NCI-H1694 treated with DMSO at 0.1 percent for 48 hours (cell line): Measurements from ENCODE around the gene DACT1.

Experiments
- DNase-seq: peaks from one replicate; lab custom pipeline; 2025; lab: John Stamatoyannopoulos, UW

Gene DACT1

GRCh38 chr14:58666737-58667136, 29.0 kb downstream of the DACT1 start:
- no peak for DNase-seq

GRCh38 chr14:58667900-58668299, 30.1 kb downstream of the DACT1 start:
- DNase-seq = no peak

- peak; percentile 6 for DNase-seq
Observed at GRCh38 chr14:58668848-58669480, 31.2 kb downstream of the DACT1 start.

DNA sequence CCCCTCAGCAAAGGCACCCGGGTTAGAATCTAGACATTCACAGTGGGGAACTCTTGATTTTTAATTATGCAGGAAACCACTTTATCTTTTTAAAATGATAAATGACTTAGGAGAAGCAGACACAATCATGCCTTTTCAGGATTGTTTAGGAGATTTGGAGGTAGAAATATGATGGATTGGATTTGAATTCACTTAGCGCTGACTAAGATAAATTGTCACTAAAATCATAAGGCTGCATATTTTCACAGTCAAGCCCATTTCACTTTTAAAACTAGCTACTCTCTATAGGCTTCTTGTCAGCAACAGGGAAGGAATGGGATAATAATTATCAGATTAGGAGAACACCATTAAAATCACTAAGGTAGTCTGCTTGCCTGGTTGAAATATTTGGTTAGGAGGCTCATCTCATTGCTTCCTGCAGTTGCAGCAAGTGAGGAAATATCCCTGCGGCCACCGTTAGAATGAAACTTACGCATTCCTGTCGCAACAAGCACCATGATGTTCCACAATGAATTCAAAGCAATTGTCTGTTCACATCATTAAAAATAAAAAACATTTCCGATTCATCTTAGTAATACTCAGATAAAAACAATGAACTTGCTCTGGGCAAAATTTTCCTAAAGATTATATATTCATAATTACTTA, 31.9 kb downstream of the DACT1 start:
- DNase-seq = no peak

- DNase-seq = no peak
Observed at GRCh38 chr14:58671024-58671423, 33.3 kb downstream of the DACT1 start.

- no peak for DNase-seq
Observed at GRCh38 chr14:58671436-58671835, 33.7 kb downstream of the DACT1 start.

DNA sequence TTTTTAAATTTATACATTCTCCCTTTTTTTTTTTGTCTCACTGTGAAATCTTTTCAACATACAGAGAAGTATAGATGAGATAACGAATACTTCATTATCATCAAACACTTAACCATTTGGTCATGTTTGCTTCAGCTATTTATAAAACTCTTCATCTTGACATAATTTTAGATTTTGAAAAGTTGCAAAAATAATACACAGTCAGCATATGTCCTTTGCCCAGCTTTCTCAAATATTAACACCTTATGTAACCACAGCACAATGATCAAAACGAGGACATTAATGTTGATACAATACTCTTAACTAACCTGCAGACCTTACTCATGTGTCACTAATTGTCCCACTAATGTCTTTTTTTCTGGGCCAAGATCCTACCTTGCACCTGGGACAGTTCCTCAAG, 36.0 kb downstream of the DACT1 start:
- no peak for DNase-seq

DNA sequence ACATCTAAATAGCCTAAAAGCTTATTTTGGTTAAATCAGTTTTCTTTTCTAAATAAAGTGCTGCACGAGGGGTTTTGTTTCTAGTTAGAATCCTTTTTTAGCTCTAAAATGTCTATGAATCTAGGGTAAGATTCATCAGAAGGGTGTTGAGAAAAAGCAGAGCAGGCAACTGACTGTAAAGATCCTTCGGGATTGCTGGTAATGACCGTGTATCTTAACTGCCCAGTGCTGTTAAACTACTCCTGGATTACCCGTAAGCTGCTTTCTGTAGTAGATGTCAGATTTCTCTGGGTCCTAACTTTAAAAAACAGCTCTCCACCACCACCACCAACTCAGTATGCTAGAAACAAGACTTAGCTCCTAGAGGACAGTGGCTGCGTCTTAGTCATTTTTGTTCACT, 39.2 kb downstream of the DACT1 start:
- DNase-seq = no peak

DNA sequence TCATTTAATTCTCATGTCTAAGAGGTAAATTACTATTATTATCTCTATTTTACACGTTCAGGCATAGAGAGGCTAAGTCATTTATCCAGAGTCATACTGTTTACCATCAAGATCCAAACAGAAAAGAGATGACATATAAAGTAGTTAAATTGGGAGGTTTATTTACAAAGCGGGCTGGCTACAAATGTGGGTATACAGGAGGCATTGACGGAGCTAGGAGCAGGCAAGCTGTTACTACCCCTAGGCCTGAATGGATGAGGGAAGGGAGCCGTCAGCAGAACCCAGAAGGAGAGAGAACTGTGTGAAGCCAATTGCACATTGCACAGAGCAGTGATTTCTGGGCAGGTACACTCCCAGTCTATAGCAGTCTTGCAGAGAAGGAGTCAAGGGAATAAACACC, 39.8 kb downstream of the DACT1 start:
- DNase-seq = no peak

GRCh38 chr14:58677996-58678395, 40.2 kb downstream of the DACT1 start:
- no peak for DNase-seq

DNA sequence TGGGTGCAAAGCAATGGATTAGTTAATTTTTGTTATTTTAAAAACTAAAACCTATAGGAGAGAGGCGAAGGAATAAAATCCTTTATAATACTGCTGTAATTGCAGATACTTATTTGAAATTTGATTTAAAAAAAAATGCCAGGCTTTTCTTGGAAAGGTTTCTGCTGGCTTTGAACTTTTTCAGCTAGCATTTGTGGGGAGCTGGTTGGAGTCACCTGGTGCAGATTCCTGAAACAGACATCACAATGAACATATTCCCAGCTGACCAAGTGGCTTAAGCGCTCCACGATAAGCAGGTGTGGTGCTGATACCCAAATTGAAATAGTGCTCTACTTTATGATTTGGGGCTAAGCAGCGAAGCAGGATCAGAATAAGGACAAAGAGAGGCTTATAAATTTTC, 42.9 kb downstream of the DACT1 start:
- DNase-seq = no peak

DNA sequence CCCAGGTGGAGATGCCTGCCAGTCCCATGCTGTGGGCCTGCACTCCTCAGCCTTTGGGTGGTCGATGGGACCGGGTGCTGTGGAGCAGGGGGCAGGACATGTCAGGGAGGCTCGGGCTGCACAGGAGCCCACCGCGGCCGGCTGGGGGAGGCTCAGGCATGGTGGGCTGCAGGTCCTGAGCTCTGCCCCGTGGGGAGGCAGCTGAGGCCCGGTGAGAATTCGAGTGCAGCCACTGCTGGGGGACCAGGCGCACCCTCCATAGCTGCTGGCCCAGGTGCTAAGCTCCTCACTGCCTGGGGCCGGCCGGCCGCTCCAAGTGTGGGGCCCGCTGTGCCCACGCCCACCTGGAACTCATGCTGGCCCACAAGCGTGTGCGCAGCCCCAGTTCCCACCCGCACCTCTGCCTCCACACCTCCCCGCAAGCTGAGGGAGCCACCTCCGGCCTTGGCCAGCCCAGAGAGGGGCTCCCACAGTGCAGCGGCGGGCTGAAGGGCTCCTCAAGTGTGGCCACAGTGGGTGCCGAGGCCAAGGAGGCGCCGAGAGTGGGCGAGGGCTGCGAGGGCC, 49.6 kb downstream of the DACT1 start:
- DNase-seq = no peak

DNA sequence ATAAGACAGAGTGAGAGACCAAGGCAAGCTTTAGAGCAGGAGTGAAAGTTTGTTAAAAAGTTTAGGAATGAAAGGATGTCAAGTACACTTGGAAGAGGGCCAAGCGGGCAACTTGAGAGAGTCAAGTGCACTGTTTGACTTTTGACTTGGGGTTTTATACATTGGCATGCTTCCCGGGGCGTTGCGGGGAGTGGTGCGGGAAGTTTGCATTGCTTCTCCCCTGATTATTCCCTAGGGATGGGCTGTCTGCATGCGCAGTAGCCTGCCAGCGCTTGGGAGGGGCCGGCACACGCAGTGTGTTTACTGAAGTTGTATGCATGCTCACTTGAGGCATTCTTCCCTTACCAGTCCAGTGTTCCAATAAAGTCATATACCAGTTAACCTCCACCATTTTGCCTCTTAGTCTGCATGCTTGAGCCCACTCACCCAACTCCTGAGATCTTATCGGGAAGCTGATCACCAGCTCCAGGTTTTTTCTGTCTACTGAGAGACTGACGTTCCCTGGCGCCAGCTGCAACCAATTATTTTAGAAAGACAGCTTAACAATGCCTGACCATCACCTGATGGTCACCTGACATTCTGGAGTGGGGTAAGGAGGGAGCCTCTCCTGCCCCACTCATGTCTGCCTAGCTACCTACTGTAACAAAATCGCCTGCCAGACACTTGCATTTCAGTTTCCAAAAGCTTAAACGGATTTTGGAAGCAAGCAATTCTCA, 53.2 kb downstream of the DACT1 start:
- DNase-seq = no peak

- DNase-seq = no peak
Observed at GRCh38 chr14:58693048-58693447, 55.3 kb downstream of the DACT1 start.

DNA sequence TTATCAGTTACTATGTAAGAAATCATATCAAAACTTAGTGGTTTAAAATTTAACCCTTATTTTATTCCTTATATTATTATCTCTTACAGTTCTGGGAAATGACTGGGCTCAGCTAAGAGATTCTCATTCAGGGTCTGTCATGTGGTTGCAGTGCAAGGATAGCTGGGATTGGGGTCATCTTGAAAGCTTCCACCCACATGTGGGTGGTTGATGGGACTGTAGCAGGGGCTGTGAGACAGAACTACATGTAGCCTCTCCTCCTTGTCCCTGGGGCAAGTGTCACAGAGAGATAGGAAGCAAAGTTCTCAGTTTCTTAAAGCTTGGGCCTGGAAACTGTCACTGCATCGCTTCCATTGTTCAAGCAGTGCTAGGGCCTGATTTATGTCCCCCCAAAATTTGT, 57.8 kb downstream of the DACT1 start:
- DNase-seq = no peak

GRCh38 chr14:58697266-58697929, 59.6 kb downstream of the DACT1 start:
- no peak for DNase-seq
